PC-9 (cell line): Measurements from ENCODE around the gene FAM120A. TPM values are rescaled to one million over a fixed set of nuclear protein-coding genes. Genes with fewer than 3 reads are reported as not detected.

Experiments used
- BruUV-seq: library from RNA; stranded (reverse); fragments of 400-500 nt; replicated peaks from 2 replicates; lab custom pipeline; 2021; lab: Mats Ljungman, UMichigan
- CTCF ChIA-PET: fragments of 300-600 bp; sonication (Branson Sonifier 250); formaldehyde crosslinking; loops from one replicate; lab custom pipeline; 2022; ENCODE audit warnings: antibody characterized with exemption; lab: Charles Lee
- POLR2A ChIA-PET: fragments of 300-600 bp; sonication (Branson Sonifier 250); formaldehyde crosslinking; loops from one replicate; lab custom pipeline; 2022; ENCODE audit warnings: antibody characterized with exemption; ENCODE audit not compliant: unreplicated experiment; lab: Charles Lee
- DNase-seq, 2 experiments: peaks; one replicate each; pipeline versions ENCODE4 v3.0.0 to v3.0.0-alpha.2; 2015 to 2022; ENCODE audit warnings: mixed read lengths in 1 of 2
- H2AFZ ChIP-seq: fragments of 200-600 bp; sonication (generic); 2 replicates; pipeline ENCODE4 v1.8.1; 2017; ENCODE audit warnings: antibody characterized with exemption
- H3F3A ChIP-seq: fragments of 200-600 bp; sonication (generic); 2 replicates; pipeline ENCODE4 v1.8.1; 2017; ENCODE audit warnings: antibody characterized with exemption, mild to moderate bottlenecking, low read depth; ENCODE audit not compliant: insufficient read depth
- H3K27ac ChIP-seq: fragments of 200-600 bp; sonication (generic); 2 replicates; pipeline ENCODE4 v1.6.1; 2016; ENCODE audit warnings: mixed run types
- H3K27me3 ChIP-seq: fragments of 200-600 bp; sonication (generic); 2 replicates; pipeline ENCODE4 v1.6.1; 2016; ENCODE audit warnings: low read depth, mixed run types; ENCODE audit not compliant: insufficient read depth
- H3K36me3 ChIP-seq: fragments of 200-600 bp; sonication (generic); 2 replicates; pipeline ENCODE4 v1.6.1; 2016; ENCODE audit warnings: low read depth, mixed run types
- H3K4me1 ChIP-seq: fragments of 200-600 bp; sonication (generic); replicated peaks from 2 replicates; pipeline ENCODE4 v1.6.1; 2016; ENCODE audit warnings: mixed run types; ENCODE audit not compliant: insufficient read depth
- H3K4me2 ChIP-seq: fragments of 200-600 bp; sonication (generic); 2 replicates; pipeline ENCODE4 v1.6.1; 2017; ENCODE audit warnings: mixed run types
- H3K4me3 ChIP-seq: fragments of 200-600 bp; sonication (generic); 2 replicates; pipeline ENCODE4 v1.6.1; 2016; ENCODE audit warnings: mixed run types
- H3K79me2 ChIP-seq: fragments of 200-600 bp; sonication (generic); 2 replicates; pipeline ENCODE4 v1.6.1; 2017; ENCODE audit warnings: low read depth, mixed run types
- H3K9me2 ChIP-seq: fragments of 200-600 bp; sonication (generic); 2 replicates; pipeline ENCODE4 v1.8.1; 2017; ENCODE audit warnings: mild to moderate bottlenecking; ENCODE audit not compliant: insufficient read depth
- H3K9me3 ChIP-seq: fragments of 200-600 bp; sonication (generic); 2 replicates; pipeline ENCODE4 v1.8.1; 2016; ENCODE audit warnings: low read depth; ENCODE audit not compliant: insufficient read depth
- H4K20me1 ChIP-seq: fragments of 200-600 bp; sonication (generic); 2 replicates; pipeline ENCODE4 v1.8.1; 2017; ENCODE audit not compliant: insufficient read depth
- CTCF ChIP-seq: fragments of 200-600 bp; sonication (generic); conservative IDR thresholded peaks from 2 replicates; pipeline ENCODE4 v1.6.1; 2017; ENCODE audit warnings: mixed run types, antibody characterized with exemption, mild to moderate bottlenecking, moderate library complexity
- EZH2 ChIP-seq: fragments of 200-600 bp; sonication (generic); IDR thresholded peaks from 2 replicates; pipeline ENCODE4 v1.8.0; 2017; ENCODE audit warnings: antibody characterized with exemption, low read depth
- intact Hi-C: fragments of 100-400 bp; cut with micrococcal nuclease; formaldehyde crosslinking; loops from one replicate; pipeline ENCODE4 v1.10.0; 2022; ENCODE audit not compliant: unreplicated experiment
- total RNA-seq: library from RNA; stranded (reverse); gene quantifications from 2 replicates; pipeline ENCODE4 v1.2.3, GENCODE V29; 2021

Gene FAM120A
- total RNA-seq, 1 experiment from 2014 or later: 171 TPM

- H3K27me3 ChIP-seq: no peaks in the 10 kb centered on the region
- POLR2A ChIA-PET: interaction anchor here (0.6 kb wide), 1 partner anchor 563 kb away, joined by 3 read pairs; no protein-coding TSS in a partner anchor
- H3K27ac ChIP-seq: no peak overlapping the region
- BruUV-seq: no TSS peak
- H4K20me1 ChIP-seq: no peaks in the 10 kb centered on the region; the same call in 1 of the 2 replicates
- no peaks in the 10 kb centered on the region for H3K36me3 ChIP-seq
- H3K9me3 ChIP-seq: no peaks in the 10 kb centered on the region; the same call in 1 of the 2 replicates
- TF ChIP-seq EZH2 (no peak), CTCF (no peak)
- no peak overlapping the region for H2AFZ ChIP-seq
- H3K4me2 ChIP-seq: no peak overlapping the region
- H3K4me1 ChIP-seq: no peaks in the 10 kb centered on the region
- DNase-seq: no peak
- intact Hi-C loops: no loop called here
- CTCF ChIA-PET: no interaction called here
- H3K4me3 ChIP-seq: no peak overlapping the region
- H3K9me2 ChIP-seq: no peaks in the 10 kb centered on the region
- no peaks in the 10 kb centered on the region; the same call in 1 of the 2 replicates for H3F3A ChIP-seq
- no peaks in the 10 kb centered on the region for H3K79me2 ChIP-seq
Observed at GRCh38 chr9:93603011-93603410, 151.5 kb downstream of the FAM120A start.

GRCh38 chr9:93603906-93604326, 152.4 kb downstream of the FAM120A start:
- TF ChIP-seq EZH2: no peak
- TF ChIP-seq CTCF: no peak
- no peak overlapping the region for H2AFZ ChIP-seq
- no peaks in the 10 kb centered on the region; the same call in 1 of the 2 replicates for H4K20me1 ChIP-seq
- H3K9me2 ChIP-seq: no peaks in the 10 kb centered on the region
- no peaks in the 10 kb centered on the region; the same call in 1 of the 2 replicates for H3F3A ChIP-seq
- no peak overlapping the region for H3K4me2 ChIP-seq
- no peaks in the 10 kb centered on the region for H3K27me3 ChIP-seq
- no peaks in the 10 kb centered on the region for H3K36me3 ChIP-seq
- H3K79me2 ChIP-seq: peaks cover 5% of the 10 kb centered on the region; the same call in 1 of the 2 replicates
- intact Hi-C loops: no loop called here
- no TSS peak for BruUV-seq
- no peaks in the 10 kb centered on the region for H3K4me1 ChIP-seq
- CTCF ChIA-PET: no interaction called here
- no peak overlapping the region for H3K4me3 ChIP-seq
- H3K9me3 ChIP-seq: no peaks in the 10 kb centered on the region; the same call in 1 of the 2 replicates
- H3K27ac ChIP-seq: no peak overlapping the region
- POLR2A ChIA-PET: no interaction called here
- DNase-seq: no peak

GRCh38 chr9:93606187-93606586, 154.7 kb downstream of the FAM120A start:
- no peaks in the 10 kb centered on the region for H3K36me3 ChIP-seq
- BruUV-seq: no TSS peak
- H3K79me2 ChIP-seq: peaks cover 14% of the 10 kb centered on the region; the same call in 1 of the 2 replicates
- CTCF ChIA-PET: no interaction called here
- peaks cover 5% of the 10 kb centered on the region; the same call in 1 of the 2 replicates for H3K9me3 ChIP-seq
- no peaks in the 10 kb centered on the region for H3K27me3 ChIP-seq
- no peaks in the 10 kb centered on the region; the same call in 1 of the 2 replicates for H4K20me1 ChIP-seq
- no peaks in the 10 kb centered on the region; the same call in 1 of the 2 replicates for H3F3A ChIP-seq
- H3K4me3 ChIP-seq: no peak overlapping the region
- intact Hi-C loops: no loop called here
- POLR2A ChIA-PET: no interaction called here
- H3K4me1 ChIP-seq: no peaks in the 10 kb centered on the region
- TF ChIP-seq EZH2: no peak
- H3K27ac ChIP-seq: no peak overlapping the region
- DNase-seq: no peak
- no peaks in the 10 kb centered on the region for H3K9me2 ChIP-seq
- H3K4me2 ChIP-seq: no peak overlapping the region
- no peak overlapping the region for H2AFZ ChIP-seq
